Fibroblast of skin of left quadriceps (primary cell): ENCODE measurements around the gene GOSR2.

Experiments
- DNase-seq, 2 experiments: peaks; one replicate each; pipeline ENCODE4 v3.0.0-alpha.2; 2013; ENCODE audit warnings: low read depth in 2 of 2

Gene GOSR2

DNA sequence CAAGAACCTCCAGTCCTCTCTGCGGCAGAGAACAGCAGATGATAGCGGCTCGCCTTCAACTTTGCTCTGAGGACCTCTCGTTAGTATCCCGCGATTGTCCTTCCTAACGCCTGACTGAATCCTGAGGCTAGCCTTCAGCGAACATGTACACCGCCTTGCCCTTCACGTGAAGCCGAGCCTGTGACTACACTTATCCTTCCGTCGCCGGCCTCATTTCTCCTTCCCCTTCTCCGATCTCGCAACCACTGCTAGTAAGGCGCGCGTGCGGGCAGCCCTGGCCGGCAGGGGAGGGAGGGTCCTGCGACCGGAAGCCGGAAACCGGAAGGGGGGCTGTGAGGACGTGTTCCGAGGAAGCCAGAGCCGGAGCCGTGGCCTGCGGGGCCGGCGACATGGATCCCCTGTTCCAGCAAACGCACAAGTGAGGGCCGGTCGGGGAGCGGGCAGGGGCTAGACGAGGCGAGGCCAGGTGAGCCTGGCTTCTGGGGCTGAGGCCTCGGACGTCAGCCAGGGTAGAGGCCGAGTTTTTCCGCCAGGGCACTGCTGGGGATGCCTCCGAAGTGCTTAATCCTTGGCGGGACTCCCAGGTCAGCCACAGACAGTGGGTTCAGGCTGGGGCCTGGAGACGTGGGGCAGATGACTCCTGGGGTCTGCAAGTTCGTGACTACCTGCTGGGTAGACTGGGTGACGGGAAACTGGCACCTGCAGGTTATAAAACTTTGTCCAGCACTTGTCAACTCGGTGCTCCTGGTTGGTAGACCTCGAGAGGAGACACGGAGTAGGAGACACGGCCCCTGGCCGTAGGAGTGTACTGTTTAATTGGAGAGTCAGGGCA lies at the start of gene GOSR2:
GOSR2 (plus strand) TSS at position 357 of the 832 bp plus-strand sequence; CDS start at position 390, 33 bp downstream.
- DNase-seq: peak; percentile 75 to 78

- DNase-seq: no peak
These were observed 48.9 kb upstream of the GOSR2 start for GRCh38 chr17:46873941-46874645.

GRCh38 chr17:46874906-46875305 lies 48.1 kb upstream of the GOSR2 start:
- no peak for DNase-seq

GRCh38 chr17:46875849-46876352 lies 47.1 kb upstream of the GOSR2 start:
- DNase-seq: no peak

GRCh38 chr17:46876353-46876887 lies 46.5 kb upstream of the GOSR2 start:
- no peak for DNase-seq

- DNase-seq: no peak
These were observed 46.0 kb upstream of the GOSR2 start for GRCh38 chr17:46876926-46877325.

DNA sequence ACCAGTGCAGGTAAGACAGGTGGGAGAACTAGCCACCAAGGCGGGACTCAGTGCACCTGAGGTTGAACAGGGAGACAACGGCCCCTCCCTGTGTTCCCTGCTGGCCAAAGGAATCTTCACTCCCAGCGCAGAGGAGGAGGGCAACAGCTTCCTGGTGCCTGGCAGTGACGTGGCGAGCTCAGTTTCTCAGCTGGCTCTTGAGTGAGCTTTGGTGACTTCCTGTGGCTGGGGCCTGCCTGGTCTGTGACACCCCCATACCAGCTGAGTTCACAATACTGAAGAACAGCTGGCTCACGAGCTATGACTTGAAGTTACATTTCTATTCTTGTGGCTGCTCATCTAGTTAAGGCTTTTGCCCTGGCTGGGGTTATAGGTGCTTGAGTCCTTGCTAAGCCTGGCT lies 45.5 kb upstream of the GOSR2 start:
- no peak for DNase-seq

DNA sequence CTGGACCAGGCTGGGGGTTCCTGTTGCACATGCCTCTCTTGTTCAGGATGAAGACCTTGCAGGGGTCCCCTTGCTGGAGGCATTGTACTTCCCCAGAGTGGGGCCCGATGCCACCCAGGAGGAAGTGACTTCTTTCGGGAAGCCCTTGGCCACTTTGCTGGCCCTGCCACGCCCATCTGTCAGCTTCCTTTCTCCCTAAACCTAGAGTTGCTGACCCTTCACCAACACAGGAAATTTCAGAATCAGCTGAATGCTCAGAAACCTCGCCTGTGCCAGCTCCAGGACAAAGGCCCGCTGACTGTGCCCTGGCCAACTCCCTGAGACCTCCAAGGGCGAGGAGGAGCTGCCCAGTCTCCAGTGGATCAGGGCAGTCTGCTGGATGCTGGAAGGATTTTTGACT lies 44.9 kb upstream of the GOSR2 start:
- DNase-seq: no peak

GRCh38 chr17:46879101-46879500 lies 43.9 kb upstream of the GOSR2 start:
- no peak for DNase-seq

- no peak for DNase-seq
These were observed 41.9 kb upstream of the GOSR2 start for GRCh38 chr17:46881015-46881414.

GRCh38 chr17:46882666-46883065 lies 40.3 kb upstream of the GOSR2 start:
- DNase-seq: no peak

- no peak for DNase-seq
These were observed 39.0 kb upstream of the GOSR2 start for GRCh38 chr17:46883871-46884520.

DNA sequence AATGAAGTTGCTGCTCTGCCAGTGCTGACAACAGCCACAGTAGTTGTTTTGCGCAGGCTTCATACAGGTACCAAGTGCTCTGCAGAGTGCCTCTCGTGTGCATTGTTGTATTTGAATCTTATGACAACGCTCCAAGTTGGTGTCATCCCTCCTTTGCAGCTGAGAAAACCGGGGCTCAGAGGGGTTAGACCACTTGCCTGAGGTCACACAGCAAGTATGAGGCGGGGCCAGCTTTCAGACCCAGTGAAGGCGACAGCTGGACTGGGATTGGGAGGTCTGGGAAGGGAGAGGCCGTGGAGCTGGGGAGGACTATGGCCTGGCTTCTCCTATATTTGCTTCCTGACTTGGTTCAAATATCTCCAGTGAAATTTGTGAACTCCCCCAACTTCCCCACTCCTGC lies 38.4 kb upstream of the GOSR2 start:
- DNase-seq: no peak

GRCh38 chr17:46885415-46886309 lies 37.3 kb upstream of the GOSR2 start:
- no peak for DNase-seq

DNA sequence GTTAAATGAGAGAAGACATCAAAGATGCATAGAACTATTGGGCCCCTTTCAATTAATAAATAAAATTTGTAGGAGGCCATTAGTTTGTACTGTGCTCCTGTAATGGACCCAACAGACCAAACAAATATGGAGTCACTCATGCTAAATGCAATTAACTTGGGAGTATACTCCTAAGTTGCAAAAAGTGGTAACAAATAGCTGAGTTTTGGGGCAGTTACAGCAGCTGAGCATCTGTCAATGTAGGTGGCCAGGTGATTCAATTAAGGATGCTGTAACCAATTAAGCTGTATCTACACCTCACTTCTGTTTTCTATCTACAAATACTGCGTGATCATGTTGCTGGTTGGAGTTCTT lies 36.7 kb upstream of the GOSR2 start:
- DNase-seq: no peak

- no peak for DNase-seq
These were observed 35.2 kb upstream of the GOSR2 start for GRCh38 chr17:46887717-46888116.

GRCh38 chr17:46888727-46889126 lies 34.2 kb upstream of the GOSR2 start:
- no peak for DNase-seq

DNA sequence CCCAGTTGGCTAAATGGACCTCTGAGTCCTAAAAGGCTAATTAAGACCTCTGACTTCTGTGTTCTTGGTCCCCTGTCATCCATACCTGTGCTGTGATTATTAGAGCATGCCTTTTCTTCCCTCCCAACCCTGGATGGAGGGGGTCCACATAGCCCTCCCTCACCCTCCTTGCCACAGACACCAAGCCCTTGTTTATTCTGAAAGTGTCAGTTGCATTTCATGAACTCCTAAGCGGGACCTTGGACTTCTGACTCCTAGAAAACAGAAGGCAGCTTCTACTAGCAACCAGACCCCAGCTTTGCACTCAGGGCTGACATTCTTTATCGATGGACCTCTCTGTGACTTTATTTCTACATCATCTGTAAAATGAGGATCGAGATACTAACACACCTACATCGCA lies 33.4 kb upstream of the GOSR2 start:
- no peak for DNase-seq

- no peak for DNase-seq
These were observed 32.9 kb upstream of the GOSR2 start for GRCh38 chr17:46889992-46890564.

DNA sequence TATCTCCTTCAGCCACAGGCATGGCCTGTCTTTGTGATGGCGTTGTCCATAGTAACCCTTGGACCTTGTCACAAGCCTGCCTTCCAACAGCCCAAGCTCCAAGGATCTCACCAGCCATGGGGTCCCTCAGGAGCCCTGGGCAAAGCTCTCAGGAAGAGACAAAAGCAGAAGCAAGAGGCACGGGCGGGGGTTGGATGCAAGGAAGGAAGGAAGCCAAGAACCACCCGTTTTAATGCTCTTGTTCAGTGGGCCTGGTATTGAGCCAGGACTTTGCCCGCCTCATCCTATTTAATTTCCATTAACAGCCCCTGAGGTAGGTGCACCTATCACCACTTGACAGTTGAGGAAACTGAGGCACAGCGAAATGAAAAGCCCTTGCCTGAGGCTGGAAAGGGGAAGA lies 32.3 kb upstream of the GOSR2 start:
- DNase-seq: no peak

GRCh38 chr17:46892192-46892703 lies 30.7 kb upstream of the GOSR2 start:
- no peak for DNase-seq
